ENCODE results near the gene ZSWIM8.

The ZSWIM8 gene

GRCh38 chr10:73807471-73807870 is 22.1 kb downstream of the ZSWIM8 start:
- H3K4me1 ChIP-seq = peaks cover 0 to 27% (median 17%) of the 10 kb centered on the region in 4 donors
- no peak overlapping the region for H3K27ac ChIP-seq
- intact Hi-C loops (cut with DNase I; ENCODE audit: low total_unique reads) = no loop called here
- H3K4me3 ChIP-seq = no peak overlapping the region
- DNase-seq = no peak
- no peak for TF ChIP-seq CTCF (IDR thresholded peaks at IDR 0.05)
- H3K9me3 ChIP-seq = no peaks in the 10 kb centered on the region
- H3K27me3 ChIP-seq = no peaks in the 10 kb centered on the region
- H3K36me3 ChIP-seq = peaks cover 47 to 69% (median 59%) of the 10 kb centered on the region in 3 donors

GRCh38 chr10:73808021-73808815 is 22.8 kb downstream of the ZSWIM8 start:
- Histone ChIP-seq H3K27me3 (no peaks in the 10 kb centered on the region), H3K4me3 (no peak overlapping the region), H3K9me3 (no peaks in the 10 kb centered on the region), H3K27ac (no peak overlapping the region), H3K36me3 (peaks cover 44 to 69% (median 52%) of the 10 kb centered on the region in 3 donors), H3K4me1 (peaks cover 0 to 27% (median 17%) of the 10 kb centered on the region in 4 donors)
- TF ChIP-seq CTCF (IDR thresholded peaks at IDR 0.05) = no peak
- no peak for DNase-seq
- intact Hi-C loops (cut with DNase I; ENCODE audit: low total_unique reads) = no loop called here

GRCh38 chr10:73809061-73809818 is 23.8 kb downstream of the ZSWIM8 start:
- no peak for TF ChIP-seq CTCF (IDR thresholded peaks at IDR 0.05)
- Histone ChIP-seq H3K4me3 (no peak overlapping the region), H3K27ac (no peak overlapping the region), H3K4me1 (peaks cover 0 to 27% (median 17%) of the 10 kb centered on the region in 4 donors), H3K27me3 (no peaks in the 10 kb centered on the region), H3K9me3 (no peaks in the 10 kb centered on the region), H3K36me3 (peaks cover 47 to 69% (median 48%) of the 10 kb centered on the region in 3 donors)
- intact Hi-C loops (cut with DNase I; ENCODE audit: low total_unique reads) = no loop called here
- DNase-seq = no peak

- peak overlapping the region; percentile 84 to 86 for H3K4me3 ChIP-seq
- no peak for DNase-seq
- H3K4me1 ChIP-seq = peaks cover 0 to 27% (median 17%) of the 10 kb centered on the region in 4 donors
- peak overlapping the region; percentile 93 to 94 for H3K27ac ChIP-seq
- no peaks in the 10 kb centered on the region for H3K9me3 ChIP-seq
- no peaks in the 10 kb centered on the region for H3K27me3 ChIP-seq
- TF ChIP-seq CTCF (IDR thresholded peaks at IDR 0.05) = no peak
- intact Hi-C loops (cut with DNase I; ENCODE audit: low total_unique reads) = no loop called here
- peaks cover 47 to 69% (median 49%) of the 10 kb centered on the region in 3 donors for H3K36me3 ChIP-seq
Observed at GRCh38 chr10:73810358-73810734, 24.9 kb downstream of the ZSWIM8 start.

- H3K9me3 ChIP-seq = no peaks in the 10 kb centered on the region
- H3K4me3 ChIP-seq = peak overlapping the region; percentile 84 to 86
- no peak for TF ChIP-seq CTCF (IDR thresholded peaks at IDR 0.05)
- H3K27me3 ChIP-seq = no peaks in the 10 kb centered on the region
- H3K27ac ChIP-seq = peak overlapping the region; percentile 93 to 94
- H3K36me3 ChIP-seq = peaks cover 47 to 69% (median 49%) of the 10 kb centered on the region in 3 donors
- no peak for DNase-seq
- intact Hi-C loops (cut with DNase I; ENCODE audit: low total_unique reads) = no loop called here
- peaks cover 0 to 27% (median 17%) of the 10 kb centered on the region in 4 donors for H3K4me1 ChIP-seq
Observed at GRCh38 chr10:73810735-73811465, 25.5 kb downstream of the ZSWIM8 start.

Measured in tibial artery (tissue), 4 donors.